ENCODE measurements around the gene C3orf62.
"Not testable (repeated sequence)": the region's sequence is repeated elsewhere in the genome, so short reads cannot be mapped to it uniquely, and the experiment has no call there.

Gene C3orf62

GRCh38 chr3:49237344-49237743, 39.7 kb downstream of the C3orf62 start:
- H3K27ac ChIP-seq: no peak overlapping the region
- no peak for TF ChIP-seq CTCF (conservative IDR thresholded peaks at IDR 0.05)

- no peak for TF ChIP-seq CTCF (conservative IDR thresholded peaks at IDR 0.05)
- no peak overlapping the region for H3K27ac ChIP-seq
These were observed 40.8 kb downstream of the C3orf62 start for GRCh38 chr3:49236226-49236625.

- not testable (repeated sequence) for H3K27ac ChIP-seq
These were observed 48.2 kb downstream of the C3orf62 start for GRCh38 chr3:49228817-49229216.

- no peak for TF ChIP-seq CTCF (conservative IDR thresholded peaks at IDR 0.05)
- no peak overlapping the region for H3K27ac ChIP-seq
These were observed 55.0 kb downstream of the C3orf62 start for GRCh38 chr3:49222002-49222401.

GRCh38 chr3:49220985-49221563, 56.0 kb downstream of the C3orf62 start:
- H3K27ac ChIP-seq: not testable (repeated sequence)

GRCh38 chr3:49219132-49219531, 57.9 kb downstream of the C3orf62 start:
- no peak for TF ChIP-seq CTCF (conservative IDR thresholded peaks at IDR 0.05)
- H3K27ac ChIP-seq: peak overlapping the region; percentile 54
